Upper lobe of left lung (tissue), 6 donors: ENCODE results near the gene MB. TPM values are rescaled to one million over a fixed set of nuclear protein-coding genes. Genes with fewer than 3 reads are reported as not detected.

ENCODE experiments used
- ATAC-seq, 2 donors: fragments of 200-7000 bp; cut with Tn5 transposase; one replicate each; pipeline ENCODE4 v1.9.1; 2022; ENCODE audit warnings: mild to moderate bottlenecking in 2 of 2, moderate library complexity in 2 of 2; ENCODE audit not compliant: low FRiP score in 2 of 2
- DNase-seq, 2 donors: peaks; one replicate each; pipeline ENCODE4 v3.0.0-alpha.2; 2019 to 2020
- H3K27ac ChIP-seq, 4 donors: fragments of 200-600 bp; sonication (generic); one replicate each; pipeline ENCODE4 v1.5.1; 2016 to 2019
- H3K27me3 ChIP-seq, 4 donors: fragments of 200-600 bp; sonication (generic); one replicate each; pipeline ENCODE4 v1.5.1; 2017 to 2019
- H3K36me3 ChIP-seq, 4 donors: fragments of 200-600 bp; sonication (generic); one replicate each; pipeline ENCODE4 v1.5.1; 2016 to 2019
- H3K4me1 ChIP-seq, 4 donors: fragments of 200-600 bp; sonication (generic); one replicate each; pipeline ENCODE4 v1.5.1; 2018 to 2019
- H3K4me3 ChIP-seq, 4 donors: fragments of 200-600 bp; sonication (generic); one replicate each; pipeline ENCODE4 v1.5.1; 2017 to 2019; ENCODE audit warnings: mild to moderate bottlenecking in 2 of 4, moderate library complexity in 1 of 4
- H3K9me3 ChIP-seq, 4 donors: fragments of 200-600 bp; sonication (generic); one replicate each; pipeline ENCODE4 v1.5.1; 2018 to 2019
- EP300 ChIP-seq, 4 donors: sonication (generic); formaldehyde crosslinking; IDR thresholded peaks; one replicate each; pipeline ENCODE4 v1.5.1; 2017; ENCODE audit warnings: antibody characterized with exemption in 4 of 4, control low read depth in 2 of 4
- POLR2A ChIP-seq, 4 donors: fragments of 450-650 bp; IDR thresholded peaks; one replicate each; pipeline ENCODE4 v1.5.1; 2016 to 2017; ENCODE audit warnings: antibody characterized with exemption in 4 of 4, mild to moderate bottlenecking in 2 of 4
- POLR2AphosphoS5 ChIP-seq, 2 donors: sonication (generic); formaldehyde crosslinking; IDR thresholded peaks; one replicate each; pipeline ENCODE4 v1.5.1; 2017; ENCODE audit warnings: antibody characterized with exemption in 2 of 2
- WGBS, 2 donors: methylation state at CpG; one replicate each; pipeline ENCODE4 v1.1.5; 2017 to 2018; 5-methylcytosine and 5-hydroxymethylcytosine counted together
- total RNA-seq, 6 donors: library from RNA; depleted of rRNA in 4 of 6; stranded (reverse); fragments of >200 nt in 4 of 6; gene quantifications; one replicate each; pipeline versions ENCODE4 v1.1.0 to v1.2.1, GENCODE V29; 2016 to 2021
- TF ChIP-seq, protein P1 (sequence below), 6 experiments: fragments of 450-650 bp in 4 of 6; fragments of 200-600 bp in 2 of 6; sonication (generic) in 2 of 6; IDR thresholded peaks; one replicate each; pipeline ENCODE4 v1.5.1; 2016 to 2019; ENCODE audit warnings: antibody characterized with exemption in 6 of 6
- donor health status: DM: no; HTN: no; CAD: no; lungs with moderate emphysema.
- donor health status: DM: no; HTN: yes; CAD: no; lungs with severe emphysema.

The MB gene
- total RNA-seq, 6 donors from 2014 or later, result 0.46 to 1.1 (median 0.98) TPM; not detected in 3

DNA sequence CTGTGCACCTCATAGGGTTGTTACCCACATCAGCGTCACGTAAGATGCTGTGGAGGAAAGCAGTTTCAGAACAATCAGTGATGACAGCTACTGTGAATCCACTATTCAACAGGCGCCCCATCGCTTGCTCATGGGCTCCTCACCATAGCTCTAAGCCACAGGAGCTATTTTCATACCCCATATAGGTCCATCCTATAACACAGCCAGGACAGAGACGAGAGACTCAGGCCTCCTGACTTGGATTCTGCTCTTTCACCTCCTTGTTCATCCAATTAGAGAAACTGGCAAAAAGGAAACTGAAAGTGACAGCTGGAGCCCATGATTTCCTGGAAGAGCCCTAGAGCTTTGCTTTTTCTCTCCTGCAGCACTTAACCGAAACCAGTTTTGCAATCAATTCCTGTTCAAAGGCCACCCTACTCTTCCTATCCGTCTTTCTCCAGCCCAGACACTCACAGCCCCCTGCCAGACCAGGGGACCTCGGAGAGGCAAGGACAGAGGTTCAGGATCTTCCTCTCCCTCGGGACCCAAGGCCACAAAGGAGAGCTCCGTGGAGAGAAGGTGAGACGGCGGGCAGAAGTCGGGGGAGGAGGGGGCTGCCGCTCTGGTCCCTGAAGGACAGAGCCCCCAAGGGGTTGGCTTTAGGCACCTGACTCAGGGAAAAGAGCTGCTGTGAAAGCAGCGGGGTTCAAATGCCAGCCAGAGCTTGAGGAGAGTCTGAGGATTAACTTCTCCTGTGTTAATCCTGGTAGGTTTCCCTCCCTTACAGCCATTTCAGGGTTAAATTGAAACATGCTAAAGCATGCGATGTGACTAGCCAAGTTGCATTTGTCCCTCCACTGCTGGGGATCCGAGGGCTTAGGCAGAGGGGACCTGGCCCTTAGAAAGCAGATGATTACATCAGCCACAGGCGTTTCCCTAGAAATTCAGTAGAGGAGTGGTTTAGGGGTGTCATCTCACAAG lies 31.2 kb upstream of the MB start, which contains the start of gene APOL6:
TSS of gene APOL6 (plus strand) at position 381 of the 960 bp plus-strand sequence. CDS start 7,980 bp downstream, outside the sequence.
- Histone ChIP-seq H3K27me3 (no peaks in the 10 kb centered on the region), H3K9me3 (no peaks in the 10 kb centered on the region), H3K36me3 (peaks cover 0 to 3% (median 0%) of the 10 kb centered on the region in 4 donors), H3K4me3 (peak within 1 kb of the TSS; percentile 57 to 74 (median 62)), H3K27ac (peak within 1 kb of the TSS; percentile 92 to 98 (median 94)), H3K4me1 (peaks cover 30 to 33% (median 32%) of the 10 kb centered on the region in 4 donors)
- TF ChIP-seq, protein P1, sequence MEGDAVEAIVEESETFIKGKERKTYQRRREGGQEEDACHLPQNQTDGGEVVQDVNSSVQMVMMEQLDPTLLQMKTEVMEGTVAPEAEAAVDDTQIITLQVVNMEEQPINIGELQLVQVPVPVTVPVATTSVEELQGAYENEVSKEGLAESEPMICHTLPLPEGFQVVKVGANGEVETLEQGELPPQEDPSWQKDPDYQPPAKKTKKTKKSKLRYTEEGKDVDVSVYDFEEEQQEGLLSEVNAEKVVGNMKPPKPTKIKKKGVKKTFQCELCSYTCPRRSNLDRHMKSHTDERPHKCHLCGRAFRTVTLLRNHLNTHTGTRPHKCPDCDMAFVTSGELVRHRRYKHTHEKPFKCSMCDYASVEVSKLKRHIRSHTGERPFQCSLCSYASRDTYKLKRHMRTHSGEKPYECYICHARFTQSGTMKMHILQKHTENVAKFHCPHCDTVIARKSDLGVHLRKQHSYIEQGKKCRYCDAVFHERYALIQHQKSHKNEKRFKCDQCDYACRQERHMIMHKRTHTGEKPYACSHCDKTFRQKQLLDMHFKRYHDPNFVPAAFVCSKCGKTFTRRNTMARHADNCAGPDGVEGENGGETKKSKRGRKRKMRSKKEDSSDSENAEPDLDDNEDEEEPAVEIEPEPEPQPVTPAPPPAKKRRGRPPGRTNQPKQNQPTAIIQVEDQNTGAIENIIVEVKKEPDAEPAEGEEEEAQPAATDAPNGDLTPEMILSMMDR (IDR thresholded peaks at IDR 0.05), result no peak
- TF ChIP-seq POLR2A (IDR thresholded peaks at IDR 0.05) (peak in 2 of 4 donors; percentile 28 to 67), EP300 (IDR thresholded peaks at IDR 0.05) (peak in 2 of 4 donors; percentile 21 to 77), POLR2AphosphoS5 (IDR thresholded peaks at IDR 0.05) (peak; percentile 69 to 86)
- WGBS, 2 donors, result 5 to 7% methylated on average over 18 of the region's 18 CpGs
- peak; percentile 71 to 87 for ATAC-seq
- DNase-seq, result peak in 1 of 2 donors; percentile 57

DNA sequence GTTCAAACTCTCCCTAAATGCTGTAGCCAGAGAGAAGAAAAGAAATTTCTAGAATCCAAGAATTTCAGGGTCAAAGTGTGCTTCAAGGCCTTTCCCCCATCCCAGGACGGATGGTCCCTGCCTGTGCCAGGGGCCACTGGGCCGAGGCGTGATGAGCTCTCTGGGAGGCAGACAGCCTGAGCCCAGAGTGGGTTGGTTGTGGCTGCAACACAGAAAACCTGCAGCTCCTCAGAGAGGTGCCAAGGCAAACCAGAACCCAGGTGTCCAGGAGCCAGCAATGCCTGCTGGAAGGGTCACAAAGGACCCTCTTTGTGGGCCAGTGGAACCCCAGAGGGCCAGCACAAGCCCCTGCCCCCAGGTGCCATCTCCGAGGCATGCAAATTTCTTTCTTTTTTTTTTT lies 28.5 kb upstream of the MB start:
- ATAC-seq (no peak), DNase-seq (no peak)
- no peaks in the 10 kb centered on the region for H3K36me3 ChIP-seq
- no peaks in the 10 kb centered on the region for H3K27me3 ChIP-seq
- no peak overlapping the region for H3K4me3 ChIP-seq
- H3K27ac ChIP-seq, result peak overlapping the region in 1 of 4 donors; percentile 98
- WGBS, 2 donors, result 94 to 97% methylated on average over 4 of the region's 4 CpGs
- H3K9me3 ChIP-seq, result no peaks in the 10 kb centered on the region
- H3K4me1 ChIP-seq, result peaks cover 27 to 30% (median 29%) of the 10 kb centered on the region in 4 donors
- TF ChIP-seq POLR2AphosphoS5 (IDR thresholded peaks at IDR 0.05) (no peak), EP300 (IDR thresholded peaks at IDR 0.05) (no peak), POLR2A (IDR thresholded peaks at IDR 0.05) (no peak)
- TF ChIP-seq, protein P1 (IDR thresholded peaks at IDR 0.05), result no peak

DNA sequence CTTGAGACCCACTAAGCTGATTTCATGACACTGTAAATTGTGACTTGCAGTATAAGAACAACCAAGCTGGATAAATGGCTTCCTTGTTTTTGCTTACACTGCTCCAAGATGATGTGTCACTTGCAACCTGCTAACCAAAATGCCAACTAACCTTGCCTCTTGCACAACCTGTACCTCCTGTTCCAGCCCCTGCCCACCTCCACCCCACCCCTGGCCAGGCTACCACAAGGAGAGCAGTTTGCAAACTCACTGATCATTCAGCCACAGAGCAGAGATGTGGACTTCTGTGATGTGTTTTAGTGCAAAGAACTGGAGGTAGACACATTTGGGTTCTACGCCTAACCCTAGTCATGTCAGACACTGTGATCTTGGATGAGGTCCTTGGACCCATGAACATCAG lies 26.9 kb upstream of the MB start:
- TF ChIP-seq, protein P1 (IDR thresholded peaks at IDR 0.05), result no peak
- TF ChIP-seq POLR2AphosphoS5 (IDR thresholded peaks at IDR 0.05) (no peak), EP300 (IDR thresholded peaks at IDR 0.05) (no peak), POLR2A (IDR thresholded peaks at IDR 0.05) (no peak)
- DNase-seq, result no peak
- no peak overlapping the region for H3K27ac ChIP-seq
- peaks cover 14 to 22% (median 16%) of the 10 kb centered on the region in 4 donors for H3K4me1 ChIP-seq
- H3K4me3 ChIP-seq, result no peak overlapping the region
- no peaks in the 10 kb centered on the region for H3K27me3 ChIP-seq
- H3K9me3 ChIP-seq, result no peaks in the 10 kb centered on the region
- H3K36me3 ChIP-seq, result no peaks in the 10 kb centered on the region
- no peak for ATAC-seq
- 93 to 100% methylated on average over 1 of the region's 1 CpG for WGBS, 2 donors

DNA sequence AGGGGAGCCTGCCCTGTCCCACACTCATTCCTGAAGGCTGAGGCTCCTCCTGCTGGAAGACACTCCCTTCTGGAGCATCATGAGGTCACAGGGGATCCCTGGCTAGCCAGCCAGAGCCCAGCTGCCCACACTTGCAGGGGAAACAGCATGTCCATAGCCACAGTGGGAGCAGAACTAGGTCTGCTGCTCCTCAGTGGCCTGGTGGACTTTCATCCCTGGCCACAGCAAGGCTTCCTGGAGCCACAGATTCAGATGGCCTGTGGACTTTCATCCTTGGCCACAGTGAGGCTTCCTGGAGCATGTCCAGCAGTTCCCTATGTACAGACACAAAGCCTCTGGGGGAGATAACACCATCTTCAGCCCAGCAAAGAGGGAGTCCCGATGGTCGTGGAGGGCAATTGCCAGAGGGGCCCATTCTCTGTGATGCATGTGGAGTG lies 25.2 kb upstream of the MB start:
- no peak for TF ChIP-seq POLR2AphosphoS5 (IDR thresholded peaks at IDR 0.05)
- TF ChIP-seq EP300 (IDR thresholded peaks at IDR 0.05), result no peak
- TF ChIP-seq, protein P1 (IDR thresholded peaks at IDR 0.05), result no peak
- no peak for TF ChIP-seq POLR2A (IDR thresholded peaks at IDR 0.05)
- Histone ChIP-seq H3K36me3 (no peaks in the 10 kb centered on the region), H3K9me3 (no peaks in the 10 kb centered on the region), H3K4me3 (no peak overlapping the region), H3K4me1 (peaks cover 12 to 32% (median 22%) of the 10 kb centered on the region in 4 donors), H3K27ac (no peak overlapping the region), H3K27me3 (no peaks in the 10 kb centered on the region)
- DNase-seq (no peak), ATAC-seq (peak in 1 of 2 donors; percentile 42)
- WGBS, 2 donors, result 64 to 90% methylated on average over 2 of the region's 2 CpGs
